Stimulated activated CD4-positive, alpha-beta T cell treated with anti-CD3 and anti-CD28 coated beads, Interleukin-4, amount 100 ng/mL, for 48 hours (primary cell): Measurements from ENCODE around the gene SURF4.

Experiments
- DNase-seq, 2 donors: peaks; one replicate each; pipeline ENCODE4 v3.0.0-alpha.2; 2020; ENCODE audit warnings: low read depth in 2 of 2

SURF4 gene

GRCh38 chr9:133375724-133376654 lies at the start of gene SURF4, which contains the start of gene STKLD1:
SURF4 (minus strand) TSS chr9:133376060; CDS start chr9:133375969, 91 bp downstream.
STKLD1 (plus strand) TSS chr9:133376366; CDS start chr9:133376474, 108 bp downstream.
- peak; percentile 92 to 95 for DNase-seq

- no peak for DNase-seq
Measured at GRCh38 chr9:133425049-133425632, 49.3 kb upstream of the SURF4 start.

GRCh38 chr9:133424187-133424586 lies 48.3 kb upstream of the SURF4 start:
- no peak for DNase-seq

GRCh38 chr9:133423216-133423615 lies 47.4 kb upstream of the SURF4 start:
- no peak for DNase-seq

- peak; percentile 14 to 38 for DNase-seq
Measured at GRCh38 chr9:133421615-133422542, 46.0 kb upstream of the SURF4 start, which contains the start of gene ADAMTS13. ADAMTS13 (plus strand) TSS chr9:133422367; CDS start chr9:133422444, 77 bp downstream.

- no peak for DNase-seq
Measured at GRCh38 chr9:133420392-133420827, 44.5 kb upstream of the SURF4 start.

GRCh38 chr9:133419005-133419404 lies 43.1 kb upstream of the SURF4 start:
- DNase-seq = no peak

GRCh38 chr9:133417541-133418461 lies 41.9 kb upstream of the SURF4 start, which contains the start of gene REXO4:
REXO4 (minus strand) TSS chr9:133418010; CDS start chr9:133417844, 166 bp downstream.
- peak; percentile 78 to 82 for DNase-seq

GRCh38 chr9:133415170-133415569 lies 39.3 kb upstream of the SURF4 start:
- DNase-seq = no peak

GRCh38 chr9:133408042-133408441 lies 32.2 kb upstream of the SURF4 start:
- DNase-seq = no peak

GRCh38 chr9:133406480-133407307 lies 30.8 kb upstream of the SURF4 start:
- peak; percentile 76 to 85 for DNase-seq

- no peak for DNase-seq
Measured at GRCh38 chr9:133405508-133406438, 29.9 kb upstream of the SURF4 start.

- DNase-seq = no peak
Measured at GRCh38 chr9:133404454-133405002, 28.7 kb upstream of the SURF4 start.

- DNase-seq = peak; percentile 40 to 46
Measured at GRCh38 chr9:133403766-133404453, 28.1 kb upstream of the SURF4 start.

GRCh38 chr9:133402689-133403088 lies 26.8 kb upstream of the SURF4 start:
- DNase-seq = no peak

- no peak for DNase-seq
Measured at GRCh38 chr9:133401588-133401987, 25.7 kb upstream of the SURF4 start.

- DNase-seq = no peak
Measured at GRCh38 chr9:133400292-133400691, 24.4 kb upstream of the SURF4 start.
